GM12878 (cell line): ENCODE results near the gene SQSTM1.

Experiments used
- ATF7 ChIP-seq: fragments of 450-650 bp; IDR thresholded peaks from 2 replicates; pipeline ENCODE4 v1.6.1; 2016; ENCODE audit warnings: low read depth, mild to moderate bottlenecking
- FOXM1 ChIP-seq: IDR thresholded peaks from 2 replicates; pipeline ENCODE4 v1.6.1; 2012; ENCODE audit warnings: low read depth, mild to moderate bottlenecking, inconsistent platforms, low read length, moderate library complexity

- no peak for TF ChIP-seq ATF7
- TF ChIP-seq FOXM1: no peak
Measured at GRCh38 chr5:179777909-179778308, 42.8 kb upstream of the SQSTM1 start.
